Stimulated activated memory B cell treated with anti-CD40 and anti-IgM and Interleukin-4, amounts not matched to agents 10 μg/mL and 1 μg/mL and 100 μg/mL, for 72 hours (primary cell): ENCODE results near the gene CT45A1.
"Not testable (repeated sequence)": the region's sequence is repeated elsewhere in the genome, so short reads cannot be mapped to it uniquely, and the experiment has no call there.

Experiments
- ATAC-seq: fragments of 150-1000 bp; cut with Tn5 transposase; 2 replicates; pipeline ENCODE4 v1.10.0; 2021
- H3K27ac Mint-ChIP-seq: one replicate; pipeline ENCODE4 v1.8.0; 2022; ENCODE audit warnings: mild to moderate bottlenecking, mixed read lengths
- H3K27me3 Mint-ChIP-seq: one replicate; pipeline ENCODE4 v1.8.0; 2022; ENCODE audit warnings: mixed read lengths
- H3K36me3 Mint-ChIP-seq: one replicate; pipeline ENCODE4 v1.8.0; 2022; ENCODE audit warnings: mixed read lengths
- H3K4me1 Mint-ChIP-seq: one replicate; pipeline ENCODE4 v1.8.0; 2022; ENCODE audit warnings: mixed read lengths
- H3K4me3 Mint-ChIP-seq: one replicate; pipeline ENCODE4 v1.8.0; 2022; ENCODE audit warnings: mild to moderate bottlenecking, moderate library complexity, mixed read lengths
- H3K9me3 Mint-ChIP-seq: one replicate; pipeline ENCODE4 v1.8.0; 2022; ENCODE audit warnings: mixed read lengths

Gene CT45A1, protein sequence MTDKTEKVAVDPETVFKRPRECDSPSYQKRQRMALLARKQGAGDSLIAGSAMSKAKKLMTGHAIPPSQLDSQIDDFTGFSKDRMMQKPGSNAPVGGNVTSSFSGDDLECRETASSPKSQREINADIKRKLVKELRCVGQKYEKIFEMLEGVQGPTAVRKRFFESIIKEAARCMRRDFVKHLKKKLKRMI

DNA sequence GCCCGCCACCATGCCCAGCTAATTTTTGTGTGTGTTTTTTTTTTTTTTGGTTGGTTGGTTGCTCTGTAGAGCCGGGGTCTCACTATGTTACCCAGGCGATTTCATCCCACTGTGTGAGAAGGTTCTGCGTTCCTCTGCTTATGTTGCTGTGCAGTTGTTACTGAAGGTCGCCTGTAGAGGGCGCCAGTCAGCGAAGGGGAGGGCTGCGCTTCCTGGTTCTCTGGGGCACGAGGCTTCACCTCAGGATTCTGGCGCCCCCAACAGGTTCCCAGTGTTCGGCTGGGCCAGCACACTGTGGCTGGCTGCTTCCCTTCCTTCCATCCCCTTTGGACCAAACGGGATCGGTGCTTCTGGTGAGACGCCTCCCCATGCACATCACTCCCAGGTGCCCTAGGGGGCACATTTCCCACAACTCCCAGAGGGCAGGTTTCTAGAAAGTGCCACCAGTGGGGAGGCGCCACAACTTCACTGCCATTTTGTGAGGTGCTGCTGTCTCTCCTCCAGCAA lies at the start of gene CT45A1:
Gene CT45A1, plus strand, starts transcription at position 457 of the 507 bp plus-strand sequence. CDS start 5,302 bp downstream, outside the sequence.
- H3K4me3 Mint-ChIP-seq, H3K9me3 Mint-ChIP-seq, H3K4me1 Mint-ChIP-seq, ATAC-seq, H3K27ac Mint-ChIP-seq, H3K36me3 Mint-ChIP-seq, H3K27me3 Mint-ChIP-seq: not testable (repeated sequence)

DNA sequence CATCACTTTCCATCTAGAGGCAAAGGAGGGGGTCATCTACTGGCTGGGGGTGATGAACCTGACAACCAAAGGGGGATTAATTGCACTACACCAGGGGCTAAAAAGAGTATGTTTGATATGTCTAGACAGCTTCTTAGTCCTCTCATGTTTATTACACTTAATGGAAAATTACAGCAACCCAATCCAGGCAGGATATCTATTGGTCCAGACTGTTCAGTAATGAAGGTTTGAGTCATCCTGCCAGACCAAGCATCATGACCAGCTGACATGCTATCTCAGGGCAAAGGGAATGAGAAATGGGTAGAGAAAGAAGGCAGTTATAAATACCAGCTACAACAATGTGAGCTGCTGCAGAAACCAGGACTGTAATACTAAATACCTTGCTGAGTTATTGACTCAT lies 40.5 kb upstream of the CT45A1 start:
- not testable (repeated sequence) for H3K27ac Mint-ChIP-seq, H3K36me3 Mint-ChIP-seq, H3K9me3 Mint-ChIP-seq, H3K4me3 Mint-ChIP-seq, H3K27me3 Mint-ChIP-seq, ATAC-seq, H3K4me1 Mint-ChIP-seq

DNA sequence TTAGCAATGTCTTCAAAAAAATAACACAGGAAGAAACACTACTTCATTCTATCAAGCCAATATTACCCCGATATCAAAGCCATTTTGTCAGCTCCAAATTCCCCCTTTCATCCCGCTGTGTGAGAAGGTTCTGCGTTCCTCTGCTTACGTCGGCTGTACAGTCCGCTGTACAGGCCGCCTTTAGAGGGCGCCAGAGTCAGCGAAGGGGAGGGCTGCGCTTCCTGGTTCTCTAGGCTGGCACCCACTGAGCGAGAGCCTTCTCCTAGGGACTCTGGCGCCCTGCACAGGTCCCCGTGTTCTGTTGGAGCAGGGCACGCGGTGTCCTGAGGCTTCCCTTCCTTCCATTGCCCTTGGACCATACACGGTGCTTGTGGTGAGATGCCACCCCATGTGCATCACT lies 25.3 kb upstream of the CT45A1 start:
- no peak overlapping the region for H3K27ac Mint-ChIP-seq
- no peaks in the 10 kb centered on the region for H3K36me3 Mint-ChIP-seq
- no peaks in the 10 kb centered on the region for H3K9me3 Mint-ChIP-seq
- H3K4me3 Mint-ChIP-seq: no peak overlapping the region
- no peak for ATAC-seq
- H3K4me1 Mint-ChIP-seq: no peaks in the 10 kb centered on the region
- no peaks in the 10 kb centered on the region for H3K27me3 Mint-ChIP-seq

DNA sequence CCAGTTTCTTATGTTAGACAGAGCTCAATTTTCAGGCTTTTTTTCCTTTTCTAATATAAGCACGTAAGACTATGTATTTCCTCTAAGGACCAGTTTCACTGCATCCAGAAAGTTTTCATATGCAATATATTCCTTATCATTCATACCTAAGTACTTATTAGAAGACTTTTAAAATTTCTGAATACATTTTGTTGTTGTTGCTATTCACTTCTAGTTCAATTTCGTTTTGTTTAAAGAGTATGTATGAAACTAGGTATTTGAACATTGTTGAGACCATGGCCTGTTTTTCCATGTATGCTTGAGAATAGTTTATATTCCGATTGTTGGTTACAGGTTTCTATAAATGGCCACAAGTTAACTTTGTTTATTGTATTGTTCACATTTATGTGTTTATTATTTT lies 18.0 kb upstream of the CT45A1 start:
- Mint-ChIP-seq H3K9me3 (no peaks in the 10 kb centered on the region), H3K27me3 (no peaks in the 10 kb centered on the region), H3K4me1 (no peaks in the 10 kb centered on the region), H3K4me3 (no peak overlapping the region), H3K36me3 (no peaks in the 10 kb centered on the region), H3K27ac (no peak overlapping the region)
- ATAC-seq: no peak

DNA sequence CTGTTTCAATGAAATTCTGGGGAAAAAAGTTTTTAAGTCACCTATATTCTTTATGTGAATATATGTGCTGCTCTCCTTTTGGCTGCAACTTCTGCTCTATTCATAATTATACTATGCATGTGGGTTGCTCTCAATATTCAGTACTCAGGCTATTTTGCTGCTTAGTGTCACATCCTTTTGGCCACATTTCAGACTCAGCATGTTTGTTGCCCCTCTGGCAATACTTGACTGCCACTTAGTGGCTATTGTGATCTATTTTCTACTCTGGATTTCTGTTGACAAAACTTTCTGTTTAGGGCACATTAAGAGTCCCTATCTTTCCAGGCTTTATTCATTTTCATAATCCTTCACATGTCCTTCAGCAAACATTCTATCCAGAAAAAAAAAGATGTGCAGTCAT lies 15.8 kb upstream of the CT45A1 start:
- Mint-ChIP-seq H3K36me3 (no peaks in the 10 kb centered on the region), H3K4me3 (no peak overlapping the region), H3K27me3 (no peaks in the 10 kb centered on the region), H3K27ac (no peak overlapping the region), H3K9me3 (no peaks in the 10 kb centered on the region), H3K4me1 (no peaks in the 10 kb centered on the region)
- ATAC-seq: no peak

DNA sequence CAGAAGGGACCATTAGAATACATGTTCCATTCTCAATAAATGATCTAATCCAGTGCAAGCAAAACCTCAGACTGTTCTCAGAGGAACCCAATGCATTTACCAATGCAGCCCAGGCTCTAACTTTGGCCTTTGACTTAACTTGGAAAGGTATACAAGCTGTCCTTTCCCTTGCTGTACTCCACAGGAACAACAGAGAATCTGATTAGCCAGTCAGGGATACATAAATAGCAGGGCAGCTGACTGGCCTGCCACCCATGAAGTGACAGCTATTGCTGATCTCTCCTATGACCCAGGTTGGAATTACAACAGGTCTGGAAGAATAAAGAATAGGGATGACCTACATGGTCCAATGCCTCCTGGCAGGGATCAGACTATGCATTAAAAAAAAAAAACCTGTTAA lies 14.5 kb upstream of the CT45A1 start:
- Mint-ChIP-seq H3K27ac (no peak overlapping the region), H3K4me1 (no peaks in the 10 kb centered on the region), H3K27me3 (no peaks in the 10 kb centered on the region), H3K9me3 (no peaks in the 10 kb centered on the region), H3K36me3 (no peaks in the 10 kb centered on the region), H3K4me3 (no peak overlapping the region)
- ATAC-seq: no peak

DNA sequence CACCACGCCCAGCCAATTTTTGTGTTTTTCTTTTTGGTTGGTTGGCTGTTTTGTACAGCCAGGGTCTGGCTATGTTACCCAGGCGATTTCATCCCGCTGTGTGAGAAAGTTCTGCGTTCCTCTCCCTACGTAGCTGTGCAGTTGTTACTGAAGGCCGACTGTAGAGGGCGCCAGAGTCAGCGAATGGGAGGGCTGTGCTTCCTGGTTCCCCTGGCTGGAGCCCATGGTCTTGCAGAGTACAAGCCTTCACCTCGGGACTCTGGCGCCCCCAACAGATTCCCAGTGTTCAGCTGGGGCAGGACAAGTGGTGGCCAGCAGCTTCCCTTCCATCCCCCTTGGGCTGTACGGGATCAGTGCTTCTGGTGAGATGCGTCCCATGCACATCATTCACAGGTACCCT lies 5.6 kb upstream of the CT45A1 start:
- Mint-ChIP-seq H3K4me1 (no peaks in the 10 kb centered on the region), H3K27ac (no peak overlapping the region), H3K36me3 (no peaks in the 10 kb centered on the region), H3K27me3 (no peaks in the 10 kb centered on the region), H3K9me3 (no peaks in the 10 kb centered on the region), H3K4me3 (no peak overlapping the region)
- no peak for ATAC-seq

DNA sequence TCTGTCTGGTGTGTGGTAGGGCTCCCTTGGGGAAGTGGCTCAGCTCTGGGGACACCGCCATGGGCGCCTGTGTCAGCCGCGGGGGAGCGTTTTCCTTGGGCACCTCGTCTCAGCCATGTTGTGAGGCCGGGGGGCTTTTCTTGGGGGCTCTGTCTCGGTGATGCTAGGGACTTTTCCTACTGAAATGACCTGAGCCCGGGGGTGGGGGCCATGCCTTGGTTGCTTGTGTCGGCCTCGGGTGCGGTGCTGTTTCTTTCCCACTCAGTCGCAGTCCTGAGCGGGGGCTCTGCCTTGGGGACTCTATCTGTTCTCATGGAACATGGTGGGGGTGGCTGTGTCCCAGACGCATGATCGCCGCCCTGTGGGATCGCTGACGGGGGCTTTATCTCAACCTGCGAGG lies 356 bp downstream of the CT45A1 start:
- Mint-ChIP-seq H3K4me3 (no peak overlapping the region), H3K27ac (no peak overlapping the region), H3K9me3 (no peaks in the 10 kb centered on the region), H3K36me3 (no peaks in the 10 kb centered on the region), H3K27me3 (no peaks in the 10 kb centered on the region), H3K4me1 (no peaks in the 10 kb centered on the region)
- no peak for ATAC-seq

DNA sequence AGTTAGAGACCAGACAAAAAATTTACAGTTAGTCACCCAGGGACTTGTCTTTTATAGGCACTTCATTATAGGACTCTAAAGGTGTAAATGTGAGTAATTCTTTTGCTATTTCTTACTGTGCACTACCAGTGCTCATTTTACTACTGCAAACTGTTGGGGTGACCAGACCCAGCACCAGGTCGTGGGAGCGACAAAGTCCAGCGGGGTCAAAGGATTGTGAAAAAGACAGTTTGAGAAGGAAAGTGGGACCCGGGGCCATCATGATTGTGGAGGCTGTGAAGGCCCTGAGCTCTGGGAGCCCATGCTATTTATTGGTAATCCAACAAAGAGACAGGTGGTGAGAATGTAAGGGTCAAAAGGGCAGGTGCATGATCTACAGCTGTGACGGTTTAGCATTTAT lies 21.2 kb downstream of the CT45A1 start:
- H3K4me1 Mint-ChIP-seq, H3K9me3 Mint-ChIP-seq, H3K27me3 Mint-ChIP-seq, H3K27ac Mint-ChIP-seq, ATAC-seq, H3K4me3 Mint-ChIP-seq, H3K36me3 Mint-ChIP-seq: not testable (repeated sequence)

DNA sequence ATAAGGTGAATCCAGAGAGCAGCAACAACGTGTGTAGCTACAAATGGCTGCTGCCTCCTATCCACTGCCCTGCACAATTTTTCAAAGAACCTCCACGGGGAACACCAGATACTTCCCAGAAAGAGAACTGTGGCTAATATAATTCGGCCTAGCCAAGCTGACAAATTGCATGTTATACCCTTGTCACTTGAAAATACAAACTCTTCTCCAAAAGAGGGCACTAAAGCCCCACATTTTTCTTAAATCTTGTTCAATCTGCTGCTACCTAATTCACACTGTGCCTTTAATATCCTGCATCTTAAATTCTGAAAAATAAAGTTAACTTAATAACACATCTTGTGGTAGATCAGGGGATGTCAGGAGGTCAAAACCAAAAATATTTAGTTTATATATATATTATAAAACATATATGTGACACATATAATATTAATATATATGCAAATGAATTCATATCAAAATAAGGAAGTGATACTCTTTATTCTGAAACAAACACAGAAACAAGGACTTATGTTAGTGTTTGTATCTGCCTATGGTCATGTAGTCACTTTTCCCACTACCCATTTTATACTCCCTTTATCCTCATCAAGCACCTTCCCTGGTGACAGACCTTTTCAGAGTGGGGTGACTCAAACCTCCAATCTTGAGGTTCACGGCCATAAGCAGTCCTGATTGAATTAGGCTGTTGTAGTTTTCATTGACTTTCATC lies 24.1 kb downstream of the CT45A1 start:
- no peak for ATAC-seq
- H3K9me3 Mint-ChIP-seq: no peaks in the 10 kb centered on the region
- peaks cover 9% of the 10 kb centered on the region for H3K27me3 Mint-ChIP-seq
- no peak overlapping the region for H3K4me3 Mint-ChIP-seq
- peaks cover 5% of the 10 kb centered on the region for H3K4me1 Mint-ChIP-seq
- H3K36me3 Mint-ChIP-seq: no peaks in the 10 kb centered on the region
- peak overlapping the region; percentile 55 for H3K27ac Mint-ChIP-seq

DNA sequence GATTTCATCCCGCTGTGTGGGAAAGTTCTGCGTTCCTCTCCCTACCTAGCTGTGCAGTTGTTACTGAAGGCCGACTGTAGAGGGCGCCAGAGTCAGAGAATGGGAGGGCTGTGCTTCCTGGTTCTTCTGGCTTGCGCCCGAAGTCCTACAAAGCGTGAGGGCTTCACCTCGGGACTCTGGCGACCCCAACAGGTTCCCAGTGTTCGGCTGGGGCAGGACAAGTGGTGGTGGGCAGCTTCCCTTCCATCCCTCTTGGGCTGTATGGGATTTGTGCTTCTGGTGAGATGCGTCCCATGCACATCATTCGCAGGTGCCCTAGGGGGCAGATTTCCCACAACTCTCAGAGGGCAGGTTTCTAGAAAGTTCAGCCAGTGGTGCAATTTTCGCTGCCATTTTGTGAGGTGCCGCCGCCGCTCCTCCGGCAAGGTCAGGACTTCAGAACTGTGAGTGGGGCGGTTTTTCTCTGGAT lies 27.3 kb downstream of the CT45A1 start:
- peak; percentile 20 for ATAC-seq
- Mint-ChIP-seq H3K4me3 (no peak overlapping the region), H3K27ac (no peak overlapping the region), H3K4me1 (peaks cover 5% of the 10 kb centered on the region), H3K27me3 (peaks cover 9% of the 10 kb centered on the region), H3K36me3 (no peaks in the 10 kb centered on the region), H3K9me3 (no peaks in the 10 kb centered on the region)

DNA sequence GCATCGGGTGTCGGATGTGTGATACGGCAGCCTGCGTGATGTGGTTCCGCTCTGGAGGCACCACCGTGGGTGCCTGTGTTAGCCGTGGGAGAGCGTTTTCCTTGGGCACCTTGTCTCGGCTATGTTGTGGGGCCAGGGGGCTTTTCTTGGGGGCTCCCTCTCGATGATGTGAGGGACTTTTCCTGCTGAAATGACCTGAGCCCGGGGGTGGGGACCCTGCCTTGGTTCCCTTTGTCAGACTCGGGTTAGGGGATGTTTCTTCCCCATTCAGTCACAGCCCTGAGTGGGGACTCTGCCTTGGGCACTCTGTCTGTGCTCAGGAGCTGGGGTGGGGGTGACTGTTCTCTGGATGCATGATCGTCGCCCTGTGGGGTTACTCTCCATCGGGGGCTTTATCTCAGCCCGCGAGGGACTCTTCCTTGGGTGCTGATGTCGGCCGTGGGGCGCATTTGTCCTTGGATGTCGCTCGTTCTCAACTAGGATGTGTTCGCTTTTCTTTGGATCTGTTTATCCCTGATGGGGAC lies 27.8 kb downstream of the CT45A1 start:
- no peak overlapping the region for H3K27ac Mint-ChIP-seq

DNA sequence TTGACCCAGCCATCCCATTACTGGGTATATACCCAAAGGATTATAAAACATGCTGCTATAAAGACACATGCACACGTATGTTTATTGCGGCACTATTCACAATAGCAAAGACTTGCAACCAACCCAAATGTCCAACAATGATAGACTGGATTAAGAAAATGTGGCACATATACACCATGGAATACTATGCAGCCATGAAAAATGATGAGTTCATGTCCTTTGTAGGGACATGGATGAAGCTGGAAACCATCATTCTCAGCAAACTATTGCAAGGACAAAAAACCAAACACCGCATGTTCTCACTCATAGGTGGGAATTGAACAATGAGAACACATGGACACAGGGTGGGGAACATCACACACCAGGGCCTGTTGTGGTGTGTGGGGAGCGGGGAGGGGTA lies 31.3 kb downstream of the CT45A1 start:
- not testable (repeated sequence) for H3K27me3 Mint-ChIP-seq, H3K9me3 Mint-ChIP-seq, H3K4me1 Mint-ChIP-seq, ATAC-seq, H3K36me3 Mint-ChIP-seq, H3K27ac Mint-ChIP-seq, H3K4me3 Mint-ChIP-seq

More for the DNA sequence above, 27.8 kb downstream of the CT45A1 start:
- no peak for ATAC-seq
- peaks cover 9% of the 10 kb centered on the region for H3K27me3 Mint-ChIP-seq
- no peaks in the 10 kb centered on the region for H3K36me3 Mint-ChIP-seq
- peaks cover 5% of the 10 kb centered on the region for H3K4me1 Mint-ChIP-seq
- H3K9me3 Mint-ChIP-seq: no peaks in the 10 kb centered on the region
- no peak overlapping the region for H3K4me3 Mint-ChIP-seq

DNA sequence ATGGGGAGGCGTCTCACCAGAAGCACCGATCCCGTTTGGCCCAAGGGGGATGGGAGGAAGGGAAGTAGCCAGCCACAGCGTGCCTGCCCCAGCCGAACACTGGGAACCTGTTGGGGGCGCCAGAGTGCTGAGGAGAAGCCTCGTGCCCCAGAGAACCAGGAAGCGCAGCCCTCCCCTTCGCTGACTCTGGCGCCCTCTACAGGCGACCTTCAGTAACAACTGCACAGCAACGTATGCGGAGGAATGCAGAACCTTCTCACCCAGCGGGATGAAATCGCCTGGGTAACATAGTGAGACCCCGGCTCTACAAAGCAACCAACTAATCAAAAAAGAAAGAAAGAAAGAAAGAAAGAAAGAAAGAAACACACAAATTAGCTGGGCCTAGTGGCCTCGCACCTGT lies 54.7 kb downstream of the CT45A1 start, which contains the start of gene CT45A3:
Gene CT45A3, minus strand, starts transcription at position 101 of the 400 bp plus-strand sequence. CDS start 3,747 bp downstream, outside the sequence.
- not testable (repeated sequence) for H3K27me3 Mint-ChIP-seq, H3K36me3 Mint-ChIP-seq, ATAC-seq, H3K27ac Mint-ChIP-seq, H3K9me3 Mint-ChIP-seq, H3K4me1 Mint-ChIP-seq, H3K4me3 Mint-ChIP-seq
